Caco-2 (cell line): ENCODE results near the gene HIGD2A. TPM values are rescaled to one million over a fixed set of nuclear protein-coding genes. Genes with fewer than 3 reads are reported as not detected.

Experiments used
- BruUV-seq: library from RNA; stranded (reverse); fragments of 400-500 nt; replicated peaks from 2 replicates; lab custom pipeline; 2021; lab: Mats Ljungman, UMichigan
- CTCF ChIA-PET: fragments of 300-600 bp; sonication (Branson Sonifier 250); formaldehyde crosslinking; loops from one replicate; lab custom pipeline; 2022; ENCODE audit warnings: antibody characterized with exemption; lab: Charles Lee
- POLR2A ChIA-PET: fragments of 300-600 bp; sonication (Branson Sonifier 250); formaldehyde crosslinking; loops from one replicate; lab custom pipeline; 2022; ENCODE audit warnings: antibody characterized with exemption; lab: Charles Lee
- DNase-seq, 2 experiments: peaks; one replicate each; pipeline versions ENCODE4 v3.0.0 to v3.0.0-alpha.2; 2020 to 2022
- H3K27me3 ChIP-seq: replicated peaks from 2 replicates; pipeline ENCODE4 v1.6.0; 2011; ENCODE audit warnings: low read length; ENCODE audit not compliant: control insufficient read depth, insufficient read depth
- H3K36me3 ChIP-seq: 2 replicates; pipeline ENCODE4 v1.5.1; 2011; ENCODE audit warnings: low read length; ENCODE audit not compliant: control insufficient read depth, insufficient read depth
- H3K4me1 ChIP-seq: fragments of 250-450 bp; sonication (Bioruptor Pico); 2 replicates; pipeline ENCODE4 v1.5.1; 2020; ENCODE audit warnings: mild to moderate bottlenecking
- H3K4me3 ChIP-seq: 2 replicates; pipeline ENCODE4 v1.5.1; 2011; ENCODE audit warnings: low read depth, mild to moderate bottlenecking, control low read depth, low read length
- H3K9me3 ChIP-seq: fragments of 250-450 bp; sonication (Bioruptor Pico); 2 replicates; pipeline ENCODE4 v1.5.1; 2020; ENCODE audit warnings: mild to moderate bottlenecking, moderate library complexity
- H3K27ac Mint-ChIP-seq: one replicate; pipeline ENCODE4 v1.8.0; 2022; ENCODE audit warnings: mixed read lengths; ENCODE audit not compliant: unreplicated experiment
- H3K27me3 Mint-ChIP-seq: one replicate; pipeline ENCODE4 v1.8.0; 2022; ENCODE audit warnings: mixed read lengths; ENCODE audit not compliant: insufficient read depth, unreplicated experiment
- H3K36me3 Mint-ChIP-seq: one replicate; pipeline ENCODE4 v1.8.0; 2022; ENCODE audit warnings: mild to moderate bottlenecking, mixed read lengths; ENCODE audit not compliant: insufficient read depth, unreplicated experiment
- H3K4me1 Mint-ChIP-seq: one replicate; pipeline ENCODE4 v1.8.0; 2022; ENCODE audit warnings: low read depth, mixed read lengths; ENCODE audit not compliant: unreplicated experiment
- H3K4me3 Mint-ChIP-seq: one replicate; pipeline ENCODE4 v1.8.0; 2022; ENCODE audit warnings: mild to moderate bottlenecking, moderate library complexity, mixed read lengths; ENCODE audit not compliant: unreplicated experiment
- H3K9me3 Mint-ChIP-seq: one replicate; pipeline ENCODE4 v1.8.0; 2022; ENCODE audit warnings: mixed read lengths; ENCODE audit not compliant: unreplicated experiment
- CTCF ChIP-seq, 2 experiments: fragments of 200-600 bp in 1 of 2; IDR thresholded peaks; 1 replicate in 1 of 2; 2 replicates in 1 of 2; pipeline versions ENCODE4 v1.5.1 to v1.8.0; 2011 to 2022; ENCODE audit warnings: antibody characterized with exemption in 1 of 2, control low read depth in 1 of 2, inconsistent platforms in 1 of 2, low read depth in 1 of 2, low read length in 1 of 2, mild to moderate bottlenecking in 1 of 2, moderate library complexity in 1 of 2; ENCODE audit not compliant: insufficient read depth in 1 of 2, severe bottlenecking in 1 of 2, unreplicated experiment in 1 of 2
- intact Hi-C: fragments of 100-400 bp; cut with micrococcal nuclease; formaldehyde crosslinking; loops from one replicate; pipeline ENCODE4 v1.10.0; 2022; ENCODE audit not compliant: unreplicated experiment
- total RNA-seq: library from RNA; stranded (reverse); gene quantifications from 2 replicates; pipeline ENCODE4 v1.2.3, GENCODE V29; 2022

HIGD2A gene
- total RNA-seq, 1 experiment from 2014 or later: 110 TPM

GRCh38 chr5:176389135-176390123 lies 878 bp downstream of the HIGD2A start:
- peak overlapping the region; percentile 88 for H3K4me3 ChIP-seq
- intact Hi-C loops: loop anchor here (1.0 to 2.0 kb wide), 3 partner anchors 28 to 149 kb away; partner anchors contain the start of genes FAF2 and KIAA1191
- no peaks in the 10 kb centered on the region for H3K4me1 Mint-ChIP-seq
- H3K36me3 ChIP-seq: no peaks in the 10 kb centered on the region
- DNase-seq: no peak
- TSS peak; percentile 98 for BruUV-seq
- no peaks in the 10 kb centered on the region for H3K9me3 Mint-ChIP-seq
- no peaks in the 10 kb centered on the region for H3K27me3 ChIP-seq
- H3K4me1 ChIP-seq: peaks cover 4% of the 10 kb centered on the region; the same call in 1 of the 2 replicates
- no peaks in the 10 kb centered on the region for H3K9me3 ChIP-seq
- POLR2A ChIA-PET: interaction anchor here (0.6 to 1.8 kb wide), 3 partner anchors 15 to 148 kb away, joined by 3 to 6 read pairs (median 3); partner anchors contain the start of gene KIAA1191
- no peaks in the 10 kb centered on the region for H3K27me3 Mint-ChIP-seq
- TF ChIP-seq CTCF (IDR thresholded peaks at IDR 0.05; ENCODE audit: insufficient read depth in 1 of 2, low read depth in 1 of 2, low read length in 1 of 2, severe bottlenecking in 1 of 2, unreplicated experiment in 1 of 2): no peak
- H3K4me3 Mint-ChIP-seq: peak overlapping the region; percentile 87
- CTCF ChIA-PET: interaction anchor here (0.6 kb wide), 1 partner anchor 58 kb away, joined by 3 read pairs; the partner anchor contains the start of gene FAF2
- peak overlapping the region; percentile 98 for H3K27ac Mint-ChIP-seq
- H3K36me3 Mint-ChIP-seq: peaks cover 66% of the 10 kb centered on the region

- Histone ChIP-seq H3K27me3 (no peaks in the 10 kb centered on the region), H3K9me3 (no peaks in the 10 kb centered on the region), H3K36me3 (no peaks in the 10 kb centered on the region; the same call in 1 of the 2 replicates), H3K4me1 (peaks cover 4% of the 10 kb centered on the region; the same call in 1 of the 2 replicates), H3K4me3 (no peak overlapping the region)
- Mint-ChIP-seq H3K36me3 (peaks cover 47% of the 10 kb centered on the region), H3K27me3 (no peaks in the 10 kb centered on the region), H3K4me1 (no peaks in the 10 kb centered on the region), H3K9me3 (no peaks in the 10 kb centered on the region), H3K27ac (no peak overlapping the region), H3K4me3 (no peak overlapping the region)
- intact Hi-C loops: no loop called here
- no peak for TF ChIP-seq CTCF (IDR thresholded peaks at IDR 0.05; ENCODE audit: insufficient read depth in 1 of 2, low read depth in 1 of 2, low read length in 1 of 2, severe bottlenecking in 1 of 2, unreplicated experiment in 1 of 2)
- CTCF ChIA-PET: no interaction called here
- BruUV-seq: no TSS peak
- POLR2A ChIA-PET: interaction anchor here (0.6 kb wide), 1 partner anchor 14 kb away, joined by 4 read pairs; no protein-coding TSS in a partner anchor
- no peak for DNase-seq
Observed at GRCh38 chr5:176391479-176391878, 2.9 kb downstream of the HIGD2A start.

- intact Hi-C loops: no loop called here
- CTCF ChIA-PET: no interaction called here
- Mint-ChIP-seq H3K9me3 (no peaks in the 10 kb centered on the region), H3K36me3 (peaks cover 42% of the 10 kb centered on the region), H3K27me3 (no peaks in the 10 kb centered on the region), H3K4me3 (no peak overlapping the region), H3K4me1 (no peaks in the 10 kb centered on the region), H3K27ac (no peak overlapping the region)
- POLR2A ChIA-PET: interaction anchor here (0.6 kb wide), 1 partner anchor 14 kb away, joined by 4 read pairs; no protein-coding TSS in a partner anchor
- Histone ChIP-seq H3K9me3 (no peaks in the 10 kb centered on the region), H3K36me3 (no peaks in the 10 kb centered on the region; the same call in 1 of the 2 replicates), H3K4me1 (peaks cover 4% of the 10 kb centered on the region; the same call in 1 of the 2 replicates), H3K4me3 (no peak overlapping the region), H3K27me3 (no peaks in the 10 kb centered on the region)
- TF ChIP-seq CTCF (IDR thresholded peaks at IDR 0.05; ENCODE audit: insufficient read depth in 1 of 2, low read depth in 1 of 2, low read length in 1 of 2, severe bottlenecking in 1 of 2, unreplicated experiment in 1 of 2): no peak
- BruUV-seq: no TSS peak
- no peak for DNase-seq
Observed at GRCh38 chr5:176391999-176392398, 3.4 kb downstream of the HIGD2A start.
